Naive thymus-derived CD4-positive, alpha-beta T cell (primary cell): ENCODE results near the gene POLR1G. TPM values are rescaled to one million over a fixed set of nuclear protein-coding genes. Genes with fewer than 3 reads are reported as not detected.
A peak's percentile ranks its signal among the peaks of the same experiment; 100 is the strongest.

Experiments used
- ATAC-seq: fragments of 150-1000 bp; cut with Tn5 transposase; 2 replicates; pipeline ENCODE4 v1.10.0; 2021; ENCODE audit warnings: mild to moderate bottlenecking, moderate library complexity
- CTCF ChIA-PET: fragments of 350-600 bp; sonication (Branson Sonifier 250); formaldehyde crosslinking; loops from one replicate; lab custom pipeline; 2021; ENCODE audit warnings: antibody characterized with exemption; lab: Charles Lee
- POLR2A ChIA-PET: fragments of 350-600 bp; sonication (Branson Sonifier 250); formaldehyde crosslinking; loops from one replicate; lab custom pipeline; 2021; ENCODE audit warnings: antibody characterized with exemption, inconsistent platforms; lab: Charles Lee
- DNase-seq, 9 donors: peaks; one replicate each; pipeline versions ENCODE4 v3.0.0 to v3.0.0-alpha.2; 2020 to 2022; ENCODE audit warnings: mixed read lengths in 1 of 9
- H3K27ac ChIP-seq: one replicate; pipeline ENCODE4 v1.7.0; 2013; ENCODE audit warnings: mild to moderate bottlenecking, low read depth, low read length, moderate library complexity
- H3K27me3 ChIP-seq, 2 donors: one replicate each; pipeline ENCODE4 v1.7.0; 2013; ENCODE audit warnings: low read length in 2 of 2, mild to moderate bottlenecking in 2 of 2, moderate library complexity in 2 of 2; ENCODE audit not compliant: control insufficient read depth in 2 of 2, insufficient read depth in 2 of 2
- H3K36me3 ChIP-seq, 3 experiments: 1 replicate in 2 of 3; 2 replicates in 1 of 3; pipeline ENCODE4 v1.7.0; 2013; ENCODE audit warnings: low read length in 3 of 3, mild to moderate bottlenecking in 3 of 3, moderate library complexity in 1 of 3; ENCODE audit not compliant: insufficient read depth in 3 of 3, control insufficient read depth in 2 of 3
- H3K4me1 ChIP-seq, 2 donors: one replicate each; pipeline ENCODE4 v1.7.0; 2013; ENCODE audit warnings: low read length in 2 of 2, mild to moderate bottlenecking in 2 of 2, moderate library complexity in 1 of 2; ENCODE audit not compliant: control insufficient read depth in 2 of 2, insufficient read depth in 2 of 2
- H3K4me3 ChIP-seq: 2 replicates; pipeline ENCODE4 v1.7.0; 2013; ENCODE audit warnings: mild to moderate bottlenecking, low read length
- H3K9me3 ChIP-seq, 3 experiments: 1 replicate in 2 of 3; 2 replicates in 1 of 3; pipeline ENCODE4 v1.7.0; 2013; ENCODE audit warnings: low read length in 3 of 3; ENCODE audit not compliant: control insufficient read depth in 2 of 3
- H3K27ac Mint-ChIP-seq, 9 donors: one replicate each; pipeline ENCODE4 v1.8.0; 2020 to 2022; ENCODE audit warnings: mixed read lengths in 9 of 9, mild to moderate bottlenecking in 8 of 9, moderate library complexity in 5 of 9, inconsistent platforms in 2 of 9
- H3K27me3 Mint-ChIP-seq, 5 donors: one replicate each; pipeline ENCODE4 v1.8.0; 2021 to 2022; ENCODE audit warnings: mixed read lengths in 5 of 5, mild to moderate bottlenecking in 1 of 5
- H3K36me3 Mint-ChIP-seq, 5 donors: one replicate each; pipeline ENCODE4 v1.8.0; 2020 to 2022; ENCODE audit warnings: mixed read lengths in 5 of 5, mild to moderate bottlenecking in 3 of 5, inconsistent platforms in 1 of 5
- H3K4me1 Mint-ChIP-seq, 7 donors: one replicate each; pipeline ENCODE4 v1.8.0; 2020 to 2022; ENCODE audit warnings: mixed read lengths in 7 of 7, mild to moderate bottlenecking in 3 of 7, inconsistent platforms in 1 of 7
- H3K4me3 Mint-ChIP-seq, 10 donors: one replicate each; pipeline ENCODE4 v1.8.0; 2020 to 2022; ENCODE audit warnings: mild to moderate bottlenecking in 10 of 10, mixed read lengths in 10 of 10, moderate library complexity in 6 of 10, inconsistent platforms in 2 of 10
- H3K9me3 Mint-ChIP-seq, 11 donors: one replicate each; pipeline ENCODE4 v1.8.0; 2020 to 2022; ENCODE audit warnings: mixed read lengths in 11 of 11, mild to moderate bottlenecking in 4 of 11, inconsistent platforms in 1 of 11, moderate library complexity in 1 of 11
- intact Hi-C, 2 donors: fragments of 100-400 bp; cut with micrococcal nuclease; formaldehyde crosslinking; loops; one replicate each; pipeline ENCODE4 v1.15.1; 2023
- polyA plus RNA-seq, 2 donors: library from polyadenylated mRNA; unstranded; fragments of 300-500 nt; fragmentation: Illumina TruSeq; gene quantifications; one replicate each; pipeline ENCODE4 v1.2.3, GENCODE V29; 2021
- total RNA-seq, 6 experiments: library from RNA in 5 of 6; stranded (reverse) in 5 of 6; gene quantifications; 1 replicate in 5 of 6; 2 replicates in 1 of 6; pipeline ENCODE4 v1.2.3 and lab custom pipeline; 2021 to 2026

Gene POLR1G
- total and polyA plus RNA-seq, 7 experiments from 2014 or later = 0.45 to 8.2 (median 4.8) TPM

- Histone ChIP-seq H3K36me3 (no peaks in the 10 kb centered on the region), H3K4me3 (peak overlapping the region; percentile 65), H3K27me3 (no peaks in the 10 kb centered on the region), H3K27ac (peak overlapping the region; percentile 99), H3K9me3 (no peaks in the 10 kb centered on the region), H3K4me1 (peaks cover 20 to 33% of the 10 kb centered on the region in 2 donors)
- Mint-ChIP-seq H3K36me3 (no peaks in the 10 kb centered on the region), H3K4me3 (peak overlapping the region; percentile 86 to 97 (median 96)), H3K27me3 (peaks cover 0 to 16% (median 0%) of the 10 kb centered on the region in 5 donors), H3K4me1 (peaks cover 24 to 65% (median 46%) of the 10 kb centered on the region in 7 donors), H3K27ac (peak overlapping the region; percentile 97 to 100 (median 99)), H3K9me3 (peaks cover 0 to 11% (median 0%) of the 10 kb centered on the region in 11 donors)
- intact Hi-C loops = loop anchor here (1.0 kb wide), 4 partner anchors 11 to 134 kb away; partner anchors contain the start of genes FOSB (in 1 of the 2) and OPA3 (in 1 of the 2)
- ChIA-PET CTCF (interaction anchor here (0.8 to 1.7 kb wide), 2 partner anchors 11 to 29 kb away, joined by 3 to 11 read pairs; no protein-coding TSS in a partner anchor), POLR2A (interaction anchor here (0.6 to 3.0 kb wide), 4 partner anchors 11 to 117 kb away, joined by 3 to 14 read pairs (median 4); partner anchors contain the start of gene FOSB)
- ATAC-seq = peak; percentile 39
- no peak for DNase-seq
Observed at GRCh38 chr19:45450012-45450333, 43.5 kb downstream of the POLR1G start.

DNA sequence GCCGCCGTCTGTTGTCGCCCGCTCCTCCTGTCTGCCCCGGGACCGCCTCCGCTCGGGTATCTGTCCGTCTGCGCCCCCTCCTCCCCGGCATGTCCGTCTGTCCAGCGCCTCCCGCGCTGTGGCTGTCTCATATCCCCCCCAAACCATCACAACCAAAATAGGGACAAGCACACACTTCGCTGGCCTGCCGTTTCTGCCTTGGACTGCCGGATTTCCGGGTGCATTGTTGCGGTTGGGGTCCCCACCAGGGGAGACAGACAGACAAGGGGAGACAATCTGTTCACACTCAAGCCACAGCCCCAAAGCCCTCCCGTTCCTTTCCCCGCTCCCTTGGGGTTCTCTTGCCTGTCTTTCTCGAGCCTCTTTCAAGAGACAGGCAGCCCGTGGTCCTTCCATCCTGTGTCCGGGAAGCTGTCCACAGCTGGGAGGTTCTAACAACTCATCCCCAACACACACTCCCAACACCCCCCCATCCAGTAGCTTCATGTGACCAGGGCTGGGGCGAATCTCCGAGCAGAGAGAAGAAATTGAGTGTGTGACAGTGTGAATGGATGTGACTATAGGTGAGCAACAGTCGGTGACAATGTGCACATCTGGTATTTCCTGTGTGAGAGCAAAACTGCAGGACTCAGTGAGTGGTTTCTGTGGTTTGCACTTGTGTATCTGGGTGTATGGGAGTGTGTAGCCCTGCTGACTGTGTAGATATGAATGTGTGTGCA lies 44.8 kb downstream of the POLR1G start:
- intact Hi-C loops = loop anchor here (1.0 kb wide), 3 partner anchors 8 to 16 kb away; partner anchors contain the start of gene FOSB (in 1 of the 2)
- Mint-ChIP-seq H3K4me1 (peaks cover 30 to 66% (median 47%) of the 10 kb centered on the region in 7 donors), H3K4me3 (peak overlapping the region; percentile 81 to 97 (median 90)), H3K27ac (peak overlapping the region; percentile 96 to 100 (median 99)), H3K27me3 (peaks cover 0 to 26% (median 0%) of the 10 kb centered on the region in 5 donors), H3K9me3 (peaks cover 0 to 11% (median 0%) of the 10 kb centered on the region in 11 donors), H3K36me3 (no peaks in the 10 kb centered on the region)
- Histone ChIP-seq H3K9me3 (no peaks in the 10 kb centered on the region), H3K4me3 (peak overlapping the region; percentile 70), H3K27ac (peak overlapping the region; percentile 99), H3K4me1 (peaks cover 25 to 41% of the 10 kb centered on the region in 2 donors), H3K27me3 (no peaks in the 10 kb centered on the region), H3K36me3 (no peaks in the 10 kb centered on the region)
- DNase-seq (peak in 7 of 9 donors; percentile 52 to 78 (median 71)), ATAC-seq (peak; percentile 50)
- CTCF ChIA-PET = interaction anchor here (0.9 to 1.0 kb wide), 2 partner anchors 12 to 33 kb away, joined by 3 to 4 read pairs; no protein-coding TSS in a partner anchor
- POLR2A ChIA-PET = interaction anchor here (1.6 to 2.3 kb wide), 2 partner anchors 12 to 18 kb away, joined by 5 to 9 read pairs; no protein-coding TSS in a partner anchor

DNA sequence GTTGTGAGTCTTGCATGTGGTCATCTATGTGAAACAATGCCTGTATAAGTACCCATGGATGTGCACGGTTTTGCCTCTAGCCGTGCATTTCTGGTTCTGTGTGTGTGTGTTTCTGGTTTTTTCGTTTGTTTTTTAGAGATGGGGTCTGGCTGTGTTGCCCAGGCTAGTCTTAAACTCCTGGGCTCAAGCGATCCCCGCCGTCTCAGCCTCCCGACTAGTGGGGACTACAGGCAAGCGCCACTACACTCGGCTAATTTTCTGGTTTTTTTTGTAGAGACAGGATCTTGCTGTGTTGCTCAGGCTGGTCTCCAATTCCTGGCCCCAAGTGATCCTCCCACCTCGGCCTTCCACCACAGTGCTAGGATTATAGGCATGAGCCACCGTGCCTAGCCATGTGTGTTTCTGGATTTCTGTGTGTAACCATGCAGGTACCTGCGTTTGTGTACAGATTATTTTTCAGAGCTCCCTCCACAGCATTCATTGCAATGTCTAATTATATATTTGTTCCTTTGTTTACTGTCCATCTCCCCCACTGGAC lies 45.5 kb downstream of the POLR1G start:
- Mint-ChIP-seq H3K27me3 (peaks cover 0 to 29% (median 0%) of the 10 kb centered on the region in 5 donors), H3K27ac (peak overlapping the region; percentile 96 to 100 (median 99)), H3K4me3 (peak overlapping the region; percentile 81 to 97 (median 90)), H3K4me1 (peaks cover 32 to 68% (median 50%) of the 10 kb centered on the region in 7 donors), H3K36me3 (no peaks in the 10 kb centered on the region), H3K9me3 (peaks cover 0 to 11% (median 0%) of the 10 kb centered on the region in 11 donors)
- H3K27me3 ChIP-seq = no peaks in the 10 kb centered on the region
- H3K4me3 ChIP-seq = peak overlapping the region; percentile 70
- intact Hi-C loops = loop anchor here (1.0 kb wide), 3 partner anchors 7 to 15 kb away; partner anchors contain the start of gene FOSB (in 1 of the 2)
- ChIA-PET POLR2A (interaction anchor here (1.6 to 2.3 kb wide), 2 partner anchors 13 to 17 kb away, joined by 5 to 9 read pairs; no protein-coding TSS in a partner anchor), CTCF (interaction anchor here (0.9 to 1.0 kb wide), 3 partner anchors 10 to 32 kb away, joined by 3 to 4 read pairs (median 3); no protein-coding TSS in a partner anchor)
- H3K4me1 ChIP-seq = peaks cover 27 to 46% of the 10 kb centered on the region in 2 donors
- no peaks in the 10 kb centered on the region for H3K36me3 ChIP-seq
- ATAC-seq (no peak), DNase-seq (no peak)
- H3K27ac ChIP-seq = peak overlapping the region; percentile 99
- no peaks in the 10 kb centered on the region for H3K9me3 ChIP-seq

GRCh38 chr19:45455707-45456499 lies 49.5 kb downstream of the POLR1G start:
- Mint-ChIP-seq H3K27ac (peak overlapping the region in 6 of 9 donors; percentile 14 to 84 (median 56)), H3K4me1 (peaks cover 26 to 39% (median 31%) of the 10 kb centered on the region in 7 donors), H3K9me3 (peaks cover 0 to 5% (median 0%) of the 10 kb centered on the region in 11 donors), H3K4me3 (peak overlapping the region in 6 of 10 donors; percentile 16 to 49 (median 32)), H3K36me3 (no peaks in the 10 kb centered on the region), H3K27me3 (peaks cover 0 to 39% (median 0%) of the 10 kb centered on the region in 5 donors)
- H3K4me3 ChIP-seq = no peak overlapping the region
- H3K9me3 ChIP-seq = no peaks in the 10 kb centered on the region
- no peaks in the 10 kb centered on the region for H3K36me3 ChIP-seq
- intact Hi-C loops = loop anchor here in 1 of 2 donors (1.0 kb wide), 1 partner anchor 11 kb away; the partner anchor contains the start of gene FOSB
- ATAC-seq (peak; percentile 74), DNase-seq (peak in 3 of 9 donors; percentile 23 to 70 (median 58))
- no peaks in the 10 kb centered on the region for H3K27me3 ChIP-seq
- H3K27ac ChIP-seq = no peak overlapping the region
- POLR2A ChIA-PET = interaction anchor here (0.8 to 1.9 kb wide), 2 partner anchors 13 to 17 kb away, joined by 4 to 8 read pairs; partner anchors contain the start of gene FOSB
- H3K4me1 ChIP-seq = peaks cover 17 to 30% of the 10 kb centered on the region in 2 donors
- CTCF ChIA-PET = interaction anchor here (0.9 to 2.2 kb wide), 2 partner anchors 11 to 17 kb away, joined by 3 to 7 read pairs; no protein-coding TSS in a partner anchor

- ATAC-seq (no peak), DNase-seq (no peak)
- Mint-ChIP-seq H3K4me3 (peak overlapping the region in 3 of 10 donors; percentile 16 to 49 (median 42)), H3K27me3 (peaks cover 0 to 34% (median 0%) of the 10 kb centered on the region in 5 donors), H3K4me1 (peaks cover 21 to 34% (median 26%) of the 10 kb centered on the region in 7 donors), H3K27ac (peak overlapping the region in 4 of 9 donors; percentile 51 to 84 (median 63)), H3K36me3 (no peaks in the 10 kb centered on the region), H3K9me3 (peaks cover 0 to 3% (median 0%) of the 10 kb centered on the region in 11 donors)
- no peaks in the 10 kb centered on the region for H3K27me3 ChIP-seq
- H3K4me1 ChIP-seq = peaks cover 12 to 24% of the 10 kb centered on the region in 2 donors
- ChIA-PET POLR2A (interaction anchor here (0.8 to 1.9 kb wide), 2 partner anchors 12 to 17 kb away, joined by 4 to 8 read pairs; partner anchors contain the start of gene FOSB), CTCF (interaction anchor here (0.6 to 2.2 kb wide), 4 partner anchors 10 to 236 kb away, joined by 3 to 7 read pairs (median 3); partner anchors contain the start of gene QPCTL)
- intact Hi-C loops = no loop called here
- no peak overlapping the region for H3K27ac ChIP-seq
- no peaks in the 10 kb centered on the region for H3K9me3 ChIP-seq
- H3K36me3 ChIP-seq = no peaks in the 10 kb centered on the region
- H3K4me3 ChIP-seq = no peak overlapping the region
Observed at GRCh38 chr19:45456500-45456815, 50.0 kb downstream of the POLR1G start.
